ENCODE data around the gene ERVK3-1. TPM values are rescaled to one million over a fixed set of nuclear protein-coding genes. Genes with fewer than 3 reads are reported as not detected.
A peak's percentile ranks its signal among the peaks of the same experiment; 100 is the strongest.
"Not testable (repeated sequence)": the region's sequence is repeated elsewhere in the genome, so short reads cannot be mapped to it uniquely, and the experiment has no call there.

The ERVK3-1 gene
- total and polyA plus RNA-seq, 8 donors: 25.4 to 52.5 (median 48.1) TPM

DNA sequence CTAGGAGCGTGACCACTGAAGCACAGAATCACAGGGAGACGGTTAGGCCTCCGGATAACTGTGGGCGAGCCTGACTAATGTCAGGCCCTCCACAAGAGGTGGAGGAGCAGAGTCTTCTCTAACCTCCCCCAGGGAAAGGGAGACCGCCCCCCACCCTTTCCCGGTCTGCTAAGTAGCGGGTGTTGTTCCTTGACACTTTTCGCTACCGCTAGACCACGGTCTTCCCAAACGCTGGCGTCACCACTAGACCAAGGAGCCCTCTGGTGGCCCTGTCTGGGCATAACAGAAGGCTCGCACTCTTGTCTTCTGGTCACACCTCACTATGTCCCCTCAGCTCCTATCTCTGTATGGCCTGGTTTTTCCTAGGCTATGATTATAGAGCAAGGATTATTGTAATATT lies 5.5 kb downstream of the ERVK3-1 start:
- not testable (repeated sequence) for H3K4me3 ChIP-seq, H3K27ac ChIP-seq

DNA sequence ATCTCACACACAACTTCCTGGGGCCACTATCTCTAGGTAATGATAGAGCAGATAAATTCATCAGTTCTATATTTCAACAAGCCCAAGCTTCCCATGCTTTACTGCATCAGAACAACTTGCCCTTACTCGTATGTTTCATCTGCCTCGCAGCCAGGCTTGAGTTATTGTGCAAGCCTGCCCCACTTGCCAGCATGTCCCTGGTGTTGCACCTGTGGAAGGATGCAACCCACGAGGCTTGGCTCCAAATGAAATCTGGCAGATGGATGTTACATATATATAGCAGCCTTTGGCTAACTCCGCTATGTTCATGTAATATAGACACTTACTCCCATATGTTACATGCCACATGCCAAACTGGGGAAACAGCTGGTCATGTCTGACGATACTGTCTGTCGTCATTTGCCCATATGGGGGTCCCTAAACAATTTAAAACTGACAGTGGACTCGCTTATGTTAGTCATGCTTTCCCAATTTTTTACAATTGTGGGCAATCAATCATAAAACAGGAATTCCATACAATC lies 6.2 kb downstream of the ERVK3-1 start:
- peaks cover under 1 to 20% of the 10 kb centered on the region in 2 donors for H3K4me1 ChIP-seq
- no peaks in the 10 kb centered on the region for H3K9me3 ChIP-seq
- ATAC-seq: no peak
- peaks cover 0 to 96% of the 10 kb centered on the region in 2 donors for H3K36me3 ChIP-seq
- H3K27me3 ChIP-seq: no peaks in the 10 kb centered on the region
- intact Hi-C loops (cut with DNase I): no loop called here
- DNase-seq: no peak
- no peak overlapping the region for H3K27ac ChIP-seq
- TF ChIP-seq, protein P1, sequence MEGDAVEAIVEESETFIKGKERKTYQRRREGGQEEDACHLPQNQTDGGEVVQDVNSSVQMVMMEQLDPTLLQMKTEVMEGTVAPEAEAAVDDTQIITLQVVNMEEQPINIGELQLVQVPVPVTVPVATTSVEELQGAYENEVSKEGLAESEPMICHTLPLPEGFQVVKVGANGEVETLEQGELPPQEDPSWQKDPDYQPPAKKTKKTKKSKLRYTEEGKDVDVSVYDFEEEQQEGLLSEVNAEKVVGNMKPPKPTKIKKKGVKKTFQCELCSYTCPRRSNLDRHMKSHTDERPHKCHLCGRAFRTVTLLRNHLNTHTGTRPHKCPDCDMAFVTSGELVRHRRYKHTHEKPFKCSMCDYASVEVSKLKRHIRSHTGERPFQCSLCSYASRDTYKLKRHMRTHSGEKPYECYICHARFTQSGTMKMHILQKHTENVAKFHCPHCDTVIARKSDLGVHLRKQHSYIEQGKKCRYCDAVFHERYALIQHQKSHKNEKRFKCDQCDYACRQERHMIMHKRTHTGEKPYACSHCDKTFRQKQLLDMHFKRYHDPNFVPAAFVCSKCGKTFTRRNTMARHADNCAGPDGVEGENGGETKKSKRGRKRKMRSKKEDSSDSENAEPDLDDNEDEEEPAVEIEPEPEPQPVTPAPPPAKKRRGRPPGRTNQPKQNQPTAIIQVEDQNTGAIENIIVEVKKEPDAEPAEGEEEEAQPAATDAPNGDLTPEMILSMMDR (IDR thresholded peaks at IDR 0.05): no peak
- no peak overlapping the region for H3K4me3 ChIP-seq

More for the DNA sequence above, 5.5 kb downstream of the ERVK3-1 start:
- ATAC-seq: peak; percentile 43
- H3K9me3 ChIP-seq; intact Hi-C loops (cut with DNase I); H3K27me3 ChIP-seq: not testable (repeated sequence)
- Histone ChIP-seq H3K36me3 (peaks cover 0 to 91% of the 10 kb centered on the region in 2 donors), H3K4me1 (peaks cover 8 to 27% of the 10 kb centered on the region in 2 donors)
- DNase-seq: peak in 1 of 4 donors; percentile 28
- TF ChIP-seq, protein P1 (IDR thresholded peaks at IDR 0.05): peak; percentile 40 to 43

DNA sequence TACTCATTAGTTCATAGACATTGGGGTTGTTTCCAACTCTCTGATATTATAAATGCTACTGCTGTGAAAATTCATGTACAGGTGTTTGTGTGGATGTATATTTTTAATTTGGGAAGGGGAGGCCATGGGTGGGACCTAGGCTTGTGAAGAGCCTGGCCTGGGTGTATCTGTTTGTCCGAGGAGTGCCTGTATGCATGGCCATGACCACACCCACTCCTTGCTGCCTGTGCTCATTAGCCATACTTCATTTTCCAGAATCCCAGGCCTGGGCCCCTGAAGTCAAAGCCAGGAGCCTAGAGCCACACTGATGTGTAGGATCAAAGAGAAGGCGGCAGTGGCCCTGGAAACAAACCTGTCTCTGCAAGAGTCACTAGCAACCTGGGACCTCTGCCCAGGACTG lies 10.4 kb downstream of the ERVK3-1 start:
- Histone ChIP-seq H3K27ac (no peak overlapping the region), H3K27me3 (no peaks in the 10 kb centered on the region), H3K9me3 (no peaks in the 10 kb centered on the region), H3K4me3 (no peak overlapping the region), H3K36me3 (peaks cover 0 to 58% of the 10 kb centered on the region in 2 donors), H3K4me1 (no peaks in the 10 kb centered on the region)
- DNase-seq (no peak), ATAC-seq (no peak)
- TF ChIP-seq, protein P1 (IDR thresholded peaks at IDR 0.05): no peak
- intact Hi-C loops (cut with DNase I): no loop called here

DNA sequence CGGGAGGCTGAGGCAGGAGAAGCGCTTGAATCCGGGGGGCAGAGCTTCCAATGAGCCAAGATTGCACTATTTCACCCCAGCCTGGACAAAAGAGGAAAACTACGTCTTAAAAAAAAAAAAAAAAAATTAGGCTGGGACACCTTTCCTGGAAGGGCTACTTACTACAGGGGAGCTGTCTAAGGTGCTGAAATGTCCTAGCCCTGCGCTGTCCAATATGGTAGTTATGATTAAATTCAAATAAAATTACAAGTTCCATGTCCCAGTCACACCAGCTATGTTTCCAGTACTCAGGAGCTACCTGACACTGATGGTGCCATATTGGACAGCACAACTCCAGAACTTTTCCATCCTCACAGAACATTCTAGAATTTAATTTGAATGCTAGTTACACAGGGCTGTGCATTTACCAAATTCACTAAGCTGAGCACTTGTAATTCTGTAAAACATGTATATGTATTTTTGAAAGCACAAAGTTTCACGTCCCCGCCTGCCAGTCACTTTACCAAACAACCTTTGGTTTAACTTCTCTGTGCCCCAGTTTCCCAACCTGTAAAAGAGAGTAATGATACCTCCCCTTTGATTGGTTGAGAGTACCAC lies 12.4 kb downstream of the ERVK3-1 start:
- H3K27ac ChIP-seq: no peak overlapping the region
- H3K9me3 ChIP-seq: no peaks in the 10 kb centered on the region
- ATAC-seq (peak; percentile 69), DNase-seq (peak in 2 of 4 donors; percentile 13 to 30)
- no peaks in the 10 kb centered on the region for H3K4me1 ChIP-seq
- no peaks in the 10 kb centered on the region for H3K27me3 ChIP-seq
- peaks cover 0 to 39% of the 10 kb centered on the region in 2 donors for H3K36me3 ChIP-seq
- no peak overlapping the region for H3K4me3 ChIP-seq
- intact Hi-C loops (cut with DNase I): no loop called here
- TF ChIP-seq, protein P1 (IDR thresholded peaks at IDR 0.05): no peak

DNA sequence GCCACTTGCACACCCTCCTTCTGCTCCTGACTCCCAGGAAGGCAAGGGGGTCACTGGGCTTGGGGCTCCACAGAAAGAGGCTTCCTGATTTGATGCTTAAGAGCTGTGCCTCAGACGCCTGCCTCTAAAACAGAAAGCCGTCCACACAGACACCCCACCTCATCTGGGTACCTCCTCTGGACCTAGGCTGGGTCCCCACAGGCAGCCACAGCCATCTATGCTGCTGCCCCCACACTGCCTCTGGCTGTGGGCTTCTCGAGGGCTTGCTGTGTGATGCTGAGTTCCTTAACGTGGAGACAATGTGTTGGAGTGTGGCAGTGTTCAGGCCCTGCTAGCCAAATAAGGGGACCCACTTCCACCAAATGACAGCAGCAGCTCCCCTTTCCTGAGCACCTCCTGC lies 13.1 kb downstream of the ERVK3-1 start:
- no peaks in the 10 kb centered on the region for H3K4me1 ChIP-seq
- H3K4me3 ChIP-seq: no peak overlapping the region
- no peaks in the 10 kb centered on the region for H3K27me3 ChIP-seq
- ATAC-seq (no peak), DNase-seq (no peak)
- peaks cover 0 to 32% of the 10 kb centered on the region in 2 donors for H3K36me3 ChIP-seq
- TF ChIP-seq, protein P1 (IDR thresholded peaks at IDR 0.05): no peak
- intact Hi-C loops (cut with DNase I): no loop called here
- no peak overlapping the region for H3K27ac ChIP-seq
- H3K9me3 ChIP-seq: no peaks in the 10 kb centered on the region

Measured in left lung (tissue), 10 donors.